Measurements from ENCODE around the gene NTN5. TPM values are rescaled to one million over a fixed set of nuclear protein-coding genes. Genes with fewer than 3 reads are reported as not detected.

Gene NTN5
- total and polyA plus RNA-seq, 10 of the 15 experiments (the other 5 are each of a cell fraction or from before 2014, with no cell fraction given): 0.07 to 0.22 TPM; not detected in 8

- in situ Hi-C loops (cut with MboI) (no loop called here), intact Hi-C loops (cut with micrococcal nuclease; ENCODE audit: unreplicated experiment) (no loop called here)
- H4K20me1 ChIP-seq (ENCODE audit: control insufficient read depth, insufficient read depth): no peaks in the 10 kb centered on the region
- H2AFZ ChIP-seq (ENCODE audit: control insufficient read depth, low read depth, low read length): no peak overlapping the region
- no peak overlapping the region for H3K4me2 ChIP-seq (ENCODE audit: control insufficient read depth, insufficient read depth)
- RAD21 ChIA-PET (ENCODE audit: unreplicated experiment): no interaction called here
- SMC1A ChIA-PET (ENCODE audit: uncharacterized antibody, unreplicated experiment): no interaction called here
- no peak overlapping the region for H3K9ac ChIP-seq (ENCODE audit: control insufficient read depth, insufficient read depth, low read length)
- H3K27me3 ChIP-seq (replicated peaks in 1 of 2; ENCODE audit: control insufficient read depth in 2 of 2, insufficient read depth in 2 of 2, low read length in 1 of 2): no peaks in the 10 kb centered on the region; a peak in 1 of 4 replicates
- CTCF ChIA-PET: no interaction called here
- H3K79me2 ChIP-seq (ENCODE audit: control insufficient read depth, insufficient read depth, low read length): no peaks in the 10 kb centered on the region
- POLR2A ChIA-PET: no interaction called here
- H3K9me3 ChIP-seq (replicated peaks; ENCODE audit: control insufficient read depth, insufficient read depth, low read length): no peaks in the 10 kb centered on the region
- ATAC-seq: no peak
- H3K27ac ChIP-seq (ENCODE audit: control insufficient read depth, insufficient read depth): no peak overlapping the region
- no peaks in the 10 kb centered on the region for H3K36me3 ChIP-seq (ENCODE audit: control insufficient read depth in 2 of 2, insufficient read depth in 2 of 2, low read length in 1 of 2)
- WGBS (ENCODE audit: insufficient coverage, insufficient replicate concordance, low lambda C conversion rate, missing lambda C conversion rate): 5% methylated on average over 3 of the region's 3 CpGs
- FAIRE-seq: no peak
- no TSS peak for BruUV-seq (replicated peaks)
- no peak for DNase-seq (ENCODE audit: low read depth, low spot score)
- no peaks in the 10 kb centered on the region for H3K4me1 ChIP-seq (ENCODE audit: control insufficient read depth, insufficient read depth, low read length)
- no peak overlapping the region for H3K4me3 ChIP-seq
- TF ChIP-seq BRCA1 (IDR thresholded peaks at IDR 0.05; ENCODE audit: low read depth, low read length) (no peak), ATF7 (IDR thresholded peaks at IDR 0.05; ENCODE audit: low read depth) (no peak), ZNF274 (IDR thresholded peaks at IDR 0.05; ENCODE audit: insufficient read depth, insufficient read length) (no peak), ASH2L (IDR thresholded peaks at IDR 0.05; ENCODE audit: borderline replicate concordance, low read depth) (no peak), MXI1 (IDR thresholded peaks at IDR 0.05; ENCODE audit: low read depth, low read length) (no peak), RFX5 (IDR thresholded peaks at IDR 0.05; ENCODE audit: low read depth, low read length) (no peak), ZNF687 (IDR thresholded peaks at IDR 0.05) (no peak), CBFB (IDR thresholded peaks at IDR 0.05; ENCODE audit: low read depth) (no peak), ETV6 (conservative IDR thresholded peaks at IDR 0.05 in 1 of 2, IDR thresholded peaks at IDR 0.05 in 1 of 2; ENCODE audit: borderline replicate concordance in 1 of 2, low read depth in 1 of 2) (no peak), E2F8 (IDR thresholded peaks at IDR 0.05; ENCODE audit: low read depth, partially characterized antibody) (no peak), NBN (IDR thresholded peaks at IDR 0.05) (no peak), PBX3 (IDR thresholded peaks at IDR 0.05; ENCODE audit: insufficient replicate concordance, low read depth, low read length) (no peak), RB1 (IDR thresholded peaks at IDR 0.05; ENCODE audit: borderline replicate concordance) (no peak), CHD4 (IDR thresholded peaks at IDR 0.05) (no peak), SREBF1 (IDR thresholded peaks at IDR 0.05; ENCODE audit: low read length) (no peak)
These were observed 15.0 kb upstream of the NTN5 start for GRCh38 chr19:48687776-48688175.

Data from GM12878 (cell line).